Fibroblast of lung (primary cell): ENCODE results near the gene ZNF385B. TPM values are rescaled to one million over a fixed set of nuclear protein-coding genes. Genes with fewer than 3 reads are reported as not detected.

Experiments
- DNase-seq, 2 donors: peaks; one replicate each; pipeline versions ENCODE4 v3.0.0 to v3.0.0-alpha.2; 2010; ENCODE audit warnings: low read depth in 2 of 2
- H2AFZ ChIP-seq: 2 replicates; pipeline ENCODE4 v1.5.1; 2012; ENCODE audit warnings: low read length, control low read depth, inconsistent platforms
- H3K27ac ChIP-seq: 2 replicates; pipeline ENCODE4 v1.5.1; 2011; ENCODE audit warnings: low read length, control low read depth; ENCODE audit not compliant: insufficient read depth
- H3K27me3 ChIP-seq: 2 replicates; pipeline ENCODE4 v1.5.1; 2011; ENCODE audit warnings: mild to moderate bottlenecking, low read length; ENCODE audit not compliant: control insufficient read depth, insufficient read depth
- H3K36me3 ChIP-seq: 2 replicates; pipeline ENCODE4 v1.5.1; 2011; ENCODE audit warnings: low read length; ENCODE audit not compliant: control insufficient read depth, insufficient read depth
- H3K4me1 ChIP-seq: 2 replicates; pipeline ENCODE4 v1.5.1; 2011; ENCODE audit warnings: low read length; ENCODE audit not compliant: control insufficient read depth, insufficient read depth; ENCODE audit errors: extremely low read depth
- H3K4me2 ChIP-seq: 2 replicates; pipeline ENCODE4 v1.5.1; 2011; ENCODE audit warnings: low read length, control low read depth; ENCODE audit not compliant: insufficient read depth; ENCODE audit errors: extremely low read depth
- H3K4me3 ChIP-seq, 4 experiments: fragments of 200-600 bp in 1 of 4; sonication (generic) in 1 of 4; replicated peaks in 1 of 4; 2 replicates each; pipeline ENCODE4 v1.5.1; 2011 to 2016; ENCODE audit warnings: low read length in 4 of 4, low read depth in 3 of 4, mild to moderate bottlenecking in 3 of 4, control low read depth in 2 of 4, inconsistent platforms in 1 of 4, mixed read lengths in 1 of 4; ENCODE audit not compliant: insufficient read depth in 1 of 4; ENCODE audit errors: control extremely low read depth in 1 of 4
- H3K79me2 ChIP-seq: 2 replicates; pipeline ENCODE4 v1.5.1; 2012; ENCODE audit warnings: mild to moderate bottlenecking, low read length, inconsistent platforms; ENCODE audit not compliant: control insufficient read depth, insufficient read depth
- H3K9ac ChIP-seq: 2 replicates; pipeline ENCODE4 v1.5.1; 2011; ENCODE audit warnings: mild to moderate bottlenecking, low read length, control low read depth; ENCODE audit not compliant: insufficient read depth
- H3K9me3 ChIP-seq: 2 replicates; pipeline ENCODE4 v1.5.1; 2012; ENCODE audit warnings: low read depth, low read length; ENCODE audit not compliant: control insufficient read depth, insufficient read depth
- H4K20me1 ChIP-seq: 2 replicates; pipeline ENCODE4 v1.5.1; 2011; ENCODE audit warnings: low read length; ENCODE audit not compliant: control insufficient read depth, insufficient read depth; ENCODE audit errors: extremely low read depth
- EZH2 ChIP-seq: IDR thresholded peaks from 2 replicates; pipeline ENCODE4 v1.5.1; 2012; ENCODE audit warnings: low read length, control low read depth, mild to moderate bottlenecking; ENCODE audit errors: missing control alignments
- polyA plus RNA-seq, 2 donors: library from polyadenylated mRNA; depleted of rRNA in 1 of 2; stranded (reverse) in 1 of 2; unstranded in 1 of 2; fragments of >200 nt; gene quantifications; 2 replicates each; pipeline ENCODE4 v1.2.1, GENCODE V29; 2011 to 2012; ENCODE audit warnings: missing spikeins in 1 of 2
- total RNA-seq: library from RNA; depleted of rRNA; stranded (reverse); fragments of >200 nt; gene quantifications from 2 replicates; pipeline ENCODE4 v1.2.1, GENCODE V29; 2014
- TF ChIP-seq, protein P1 (sequence below), 2 donors: IDR thresholded peaks in 1 of 2; conservative IDR thresholded peaks in 1 of 2; 1 replicate in 1 of 2; 2 replicates in 1 of 2; pipeline ENCODE4 v1.5.1; 2011 to 2012; ENCODE audit warnings: low read length in 2 of 2, control low read depth in 1 of 2, inconsistent platforms in 1 of 2, low read depth in 1 of 2, mild to moderate bottlenecking in 1 of 2

The ZNF385B gene
- total and polyA plus RNA-seq, 2 donors (not counting 1 experiment from before 2014, with no cell fraction given), result 0.06 TPM; not detected in 1

GRCh38 chr2:179619947-179620467 is 241.4 kb downstream of the ZNF385B start:
- H3K79me2 ChIP-seq, result no peaks in the 10 kb centered on the region

DNA sequence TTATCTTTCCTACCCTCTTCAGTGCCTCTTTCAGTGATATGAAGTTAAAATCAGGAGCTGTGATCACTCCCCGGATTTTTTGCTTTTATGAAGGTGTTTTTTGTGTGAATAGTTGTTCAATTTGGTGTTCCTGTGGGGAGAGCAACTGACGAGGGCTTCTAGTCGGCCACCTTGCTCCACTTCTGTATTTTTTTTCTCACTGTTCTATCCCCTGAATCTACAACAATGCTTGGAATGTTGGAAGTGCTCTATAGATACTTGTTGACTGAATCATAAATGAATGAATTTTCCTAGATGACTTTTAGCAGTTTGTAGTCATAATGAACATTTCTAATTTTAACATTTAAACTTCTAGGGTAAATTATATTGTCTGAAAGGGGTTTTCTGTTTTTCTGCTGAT is 247.3 kb downstream of the ZNF385B start:
- Histone ChIP-seq H3K9me3 (no peaks in the 10 kb centered on the region), H2AFZ (no peak overlapping the region), H4K20me1 (no peaks in the 10 kb centered on the region), H3K27me3 (no peaks in the 10 kb centered on the region), H3K9ac (no peak overlapping the region), H3K79me2 (no peaks in the 10 kb centered on the region), H3K36me3 (no peaks in the 10 kb centered on the region), H3K4me2 (peak overlapping the region; percentile 48), H3K4me3 (no peak overlapping the region), H3K27ac (no peak overlapping the region), H3K4me1 (peaks cover 14% of the 10 kb centered on the region)
- peak in 1 of 2 donors; percentile 38 for DNase-seq
- TF ChIP-seq, protein P1, sequence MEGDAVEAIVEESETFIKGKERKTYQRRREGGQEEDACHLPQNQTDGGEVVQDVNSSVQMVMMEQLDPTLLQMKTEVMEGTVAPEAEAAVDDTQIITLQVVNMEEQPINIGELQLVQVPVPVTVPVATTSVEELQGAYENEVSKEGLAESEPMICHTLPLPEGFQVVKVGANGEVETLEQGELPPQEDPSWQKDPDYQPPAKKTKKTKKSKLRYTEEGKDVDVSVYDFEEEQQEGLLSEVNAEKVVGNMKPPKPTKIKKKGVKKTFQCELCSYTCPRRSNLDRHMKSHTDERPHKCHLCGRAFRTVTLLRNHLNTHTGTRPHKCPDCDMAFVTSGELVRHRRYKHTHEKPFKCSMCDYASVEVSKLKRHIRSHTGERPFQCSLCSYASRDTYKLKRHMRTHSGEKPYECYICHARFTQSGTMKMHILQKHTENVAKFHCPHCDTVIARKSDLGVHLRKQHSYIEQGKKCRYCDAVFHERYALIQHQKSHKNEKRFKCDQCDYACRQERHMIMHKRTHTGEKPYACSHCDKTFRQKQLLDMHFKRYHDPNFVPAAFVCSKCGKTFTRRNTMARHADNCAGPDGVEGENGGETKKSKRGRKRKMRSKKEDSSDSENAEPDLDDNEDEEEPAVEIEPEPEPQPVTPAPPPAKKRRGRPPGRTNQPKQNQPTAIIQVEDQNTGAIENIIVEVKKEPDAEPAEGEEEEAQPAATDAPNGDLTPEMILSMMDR (conservative IDR thresholded peaks at IDR 0.05 in 1 of 2, IDR thresholded peaks at IDR 0.05 in 1 of 2; ENCODE audit: low read depth in 1 of 2, low read length in 2 of 2), result no peak
- TF ChIP-seq EZH2, result no peak

More at GRCh38 chr2:179619947-179620467, 241.4 kb downstream of the ZNF385B start:
- Histone ChIP-seq H3K9me3 (no peaks in the 10 kb centered on the region), H3K36me3 (no peaks in the 10 kb centered on the region), H3K4me3 (no peak overlapping the region), H2AFZ (no peak overlapping the region), H3K9ac (no peak overlapping the region), H3K4me1 (no peaks in the 10 kb centered on the region), H3K27ac (no peak overlapping the region), H4K20me1 (no peaks in the 10 kb centered on the region), H3K27me3 (no peaks in the 10 kb centered on the region), H3K4me2 (no peak overlapping the region)
- no peak for DNase-seq
- no peak for TF ChIP-seq EZH2
- TF ChIP-seq, protein P1 (conservative IDR thresholded peaks at IDR 0.05 in 1 of 2, IDR thresholded peaks at IDR 0.05 in 1 of 2; ENCODE audit: low read depth in 1 of 2, low read length in 2 of 2), result no peak

GRCh38 chr2:179613701-179614100 is 247.7 kb downstream of the ZNF385B start:
- no peak overlapping the region for H3K27ac ChIP-seq
- H3K4me2 ChIP-seq, result peak overlapping the region; percentile 48
- H3K4me3 ChIP-seq, result no peak overlapping the region
- H3K9ac ChIP-seq, result no peak overlapping the region
- H3K79me2 ChIP-seq, result no peaks in the 10 kb centered on the region
- H3K27me3 ChIP-seq, result no peaks in the 10 kb centered on the region
- H2AFZ ChIP-seq, result no peak overlapping the region
- TF ChIP-seq, protein P1 (conservative IDR thresholded peaks at IDR 0.05 in 1 of 2, IDR thresholded peaks at IDR 0.05 in 1 of 2; ENCODE audit: low read depth in 1 of 2, low read length in 2 of 2), result no peak
- TF ChIP-seq EZH2, result no peak
- H3K36me3 ChIP-seq, result no peaks in the 10 kb centered on the region
- no peaks in the 10 kb centered on the region for H4K20me1 ChIP-seq
- H3K4me1 ChIP-seq, result peaks cover 14% of the 10 kb centered on the region
- no peaks in the 10 kb centered on the region for H3K9me3 ChIP-seq
- DNase-seq, result peak; percentile 36 to 75
